Astrocyte (in vitro differentiated cells and primary cell): ENCODE results near the gene PLEKHA7. TPM values are rescaled to one million over a fixed set of nuclear protein-coding genes. Genes with fewer than 3 reads are reported as not detected.

Experiments
- DNase-seq: peaks from one replicate; pipeline ENCODE4 v3.0.0-alpha.2; 2010; ENCODE audit warnings: low read depth
- FAIRE-seq: peaks from 2 replicates; lab custom pipeline; 2011; peaks lifted over from hg19 to GRCh38; lab: Jason Lieb, UNC
- H2AFZ ChIP-seq: 2 replicates; pipeline ENCODE4 v1.6.0; 2012; ENCODE audit warnings: low read depth, low read length, inconsistent platforms
- H3K27ac ChIP-seq: 2 replicates; pipeline ENCODE4 v1.5.1; 2011; ENCODE audit warnings: low read depth, low read length, inconsistent platforms
- H3K27me3 ChIP-seq: 2 replicates; pipeline ENCODE4 v1.6.0; 2011; ENCODE audit warnings: low read length, inconsistent platforms; ENCODE audit not compliant: insufficient read depth
- H3K36me3 ChIP-seq: 2 replicates; pipeline ENCODE4 v1.5.1; 2011; ENCODE audit warnings: low read length, inconsistent platforms; ENCODE audit not compliant: insufficient read depth
- H3K4me1 ChIP-seq: 2 replicates; pipeline ENCODE4 v1.5.1; 2011; ENCODE audit warnings: low read length, inconsistent platforms; ENCODE audit not compliant: insufficient read depth
- H3K4me2 ChIP-seq: 2 replicates; pipeline ENCODE4 v1.6.0; 2012; ENCODE audit warnings: low read length, inconsistent platforms
- H3K4me3 ChIP-seq: 2 replicates; pipeline ENCODE4 v1.5.1; 2011; ENCODE audit warnings: low read depth, mild to moderate bottlenecking, low read length, inconsistent platforms; ENCODE audit not compliant: insufficient read depth
- H3K79me2 ChIP-seq: 2 replicates; pipeline ENCODE4 v1.6.0; 2012; ENCODE audit warnings: mild to moderate bottlenecking, low read length, inconsistent platforms; ENCODE audit not compliant: insufficient read depth
- H3K9ac ChIP-seq: 2 replicates; pipeline ENCODE4 v1.6.0; 2012; ENCODE audit warnings: mild to moderate bottlenecking, low read length, inconsistent platforms
- H3K9me3 ChIP-seq: 2 replicates; pipeline ENCODE4 v1.5.1; 2012; ENCODE audit warnings: low read depth, mild to moderate bottlenecking, low read length, inconsistent platforms; ENCODE audit not compliant: insufficient read depth
- H4K20me1 ChIP-seq: 2 replicates; pipeline ENCODE4 v1.6.0; 2012; ENCODE audit warnings: low read length, inconsistent platforms; ENCODE audit not compliant: insufficient read depth
- H3K27ac Mint-ChIP-seq: one replicate; pipeline ENCODE4 v1.8.0; 2021; ENCODE audit warnings: mild to moderate bottlenecking, mixed read lengths; ENCODE audit not compliant: unreplicated experiment
- H3K27me3 Mint-ChIP-seq: one replicate; pipeline ENCODE4 v1.8.0; 2021; ENCODE audit warnings: low read depth, mixed read lengths; ENCODE audit not compliant: unreplicated experiment
- H3K36me3 Mint-ChIP-seq: one replicate; pipeline ENCODE4 v1.8.0; 2021; ENCODE audit warnings: low read depth, mixed read lengths; ENCODE audit not compliant: unreplicated experiment
- H3K4me1 Mint-ChIP-seq: one replicate; pipeline ENCODE4 v1.8.0; 2021; ENCODE audit warnings: low read depth, mixed read lengths; ENCODE audit not compliant: unreplicated experiment
- H3K4me3 Mint-ChIP-seq: one replicate; pipeline ENCODE4 v1.8.0; 2021; ENCODE audit warnings: mild to moderate bottlenecking, moderate library complexity, mixed read lengths; ENCODE audit not compliant: unreplicated experiment
- H3K9me3 Mint-ChIP-seq: one replicate; pipeline ENCODE4 v1.8.0; 2021; ENCODE audit warnings: mild to moderate bottlenecking, mixed read lengths; ENCODE audit not compliant: unreplicated experiment
- CTCF ChIP-seq: IDR thresholded peaks from 2 replicates; pipeline ENCODE4 v1.5.1; 2011; ENCODE audit warnings: low read depth, mild to moderate bottlenecking, inconsistent platforms, low read length, moderate library complexity; ENCODE audit not compliant: insufficient read depth
- EZH2 ChIP-seq: IDR thresholded peaks from 2 replicates; pipeline ENCODE4 v1.6.1; 2012; ENCODE audit warnings: mild to moderate bottlenecking, low read length, inconsistent platforms; ENCODE audit not compliant: insufficient read depth
- total RNA-seq: library from RNA; stranded (reverse); gene quantifications from 2 replicates; pipeline ENCODE4 v1.2.1, GENCODE V29; 2021

Gene PLEKHA7
- total RNA-seq, 1 donor from 2014 or later, result 5.7 TPM

- no peak for FAIRE-seq
- Mint-ChIP-seq H3K27me3 (no peaks in the 10 kb centered on the region), H3K9me3 (no peaks in the 10 kb centered on the region), H3K4me1 (peaks cover 15% of the 10 kb centered on the region), H3K4me3 (no peak within 1 kb of the TSS), H3K27ac (peak within 1 kb of the TSS; percentile 9), H3K36me3 (peaks cover 4% of the 10 kb centered on the region)
- Histone ChIP-seq H4K20me1 (peaks cover 38% of the 10 kb centered on the region), H3K4me1 (peaks cover 5% of the 10 kb centered on the region), H3K9me3 (no peaks in the 10 kb centered on the region), H3K9ac (peak within 1 kb of the TSS; percentile 98), H3K36me3 (no peaks in the 10 kb centered on the region), H3K4me3 (peak within 1 kb of the TSS; percentile 84), H3K27me3 (no peaks in the 10 kb centered on the region), H2AFZ (peak within 1 kb of the TSS; percentile 93), H3K27ac (peak within 1 kb of the TSS; percentile 99), H3K79me2 (peaks cover 53% of the 10 kb centered on the region), H3K4me2 (peak within 1 kb of the TSS; percentile 86)
- TF ChIP-seq CTCF (no peak), EZH2 (no peak)
- peak; percentile 92 for DNase-seq
These were observed 275.8 kb downstream of the PLEKHA7 start, which contains the start of gene C11orf58 for GRCh38 chr11:16738193-16738946. C11orf58 (plus strand) TSS chr11:16738647; CDS start chr11:16738779, 132 bp downstream.

DNA sequence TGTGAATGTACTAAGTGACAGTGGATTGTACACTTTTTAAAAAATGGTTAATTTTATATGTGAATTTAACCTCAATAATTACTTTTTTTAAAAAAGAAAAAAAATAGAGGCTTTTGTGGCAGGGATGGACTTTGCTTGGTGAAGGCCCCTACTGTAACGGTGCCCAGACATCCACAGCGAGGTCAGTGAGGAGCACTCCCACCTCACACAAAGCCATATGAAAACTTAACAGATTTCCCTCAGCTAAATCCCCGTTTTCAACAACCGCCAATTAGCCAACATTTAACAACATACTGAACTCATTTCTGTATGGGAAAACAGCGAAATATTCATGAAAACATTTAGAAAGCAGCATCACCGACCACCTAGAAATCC lies 276.4 kb downstream of the PLEKHA7 start:
- Histone ChIP-seq H3K79me2 (peaks cover 48% of the 10 kb centered on the region), H3K9me3 (no peaks in the 10 kb centered on the region), H3K4me2 (peak overlapping the region; percentile 86), H2AFZ (peak overlapping the region; percentile 93), H3K4me3 (peak overlapping the region; percentile 84), H3K9ac (peak overlapping the region; percentile 98), H3K4me1 (peaks cover 5% of the 10 kb centered on the region), H3K27me3 (no peaks in the 10 kb centered on the region), H3K36me3 (no peaks in the 10 kb centered on the region), H4K20me1 (peaks cover 32% of the 10 kb centered on the region), H3K27ac (peak overlapping the region; percentile 99)
- no peaks in the 10 kb centered on the region for H3K9me3 Mint-ChIP-seq
- TF ChIP-seq CTCF (no peak), EZH2 (no peak)
- DNase-seq (no peak), FAIRE-seq (no peak)
- peaks cover 12% of the 10 kb centered on the region for H3K4me1 Mint-ChIP-seq
- no peaks in the 10 kb centered on the region for H3K27me3 Mint-ChIP-seq
- peaks cover 4% of the 10 kb centered on the region for H3K36me3 Mint-ChIP-seq
- no peak overlapping the region for H3K4me3 Mint-ChIP-seq
- H3K27ac Mint-ChIP-seq, result peak overlapping the region; percentile 9

Other genes with a start within 250 kb of the PLEKHA7 start
- gene RPS13, start 63.3 kb upstream of the PLEKHA7 start, total RNA-seq, result 753 and 856 TPM in 2 replicates
- gene PIK3C2A, start 193.6 kb upstream of the PLEKHA7 start, total RNA-seq, result 73.4 and 84.9 TPM in 2 replicates